ENCODE measurements around the gene PNMA8C.
"Not testable (repeated sequence)": the region's sequence is repeated elsewhere in the genome, so short reads cannot be mapped to it uniquely, and the experiment has no call there.

Gene PNMA8C

GRCh38 chr19:46446021-46446420 lies 17.3 kb upstream of the PNMA8C start:
- DNase-seq: no peak

- DNase-seq: no peak
These were observed 14.2 kb upstream of the PNMA8C start for GRCh38 chr19:46442808-46443450.

GRCh38 chr19:46441866-46442265 lies 13.1 kb upstream of the PNMA8C start:
- DNase-seq: no peak

- DNase-seq: not testable (repeated sequence)
These were observed 7.0 kb upstream of the PNMA8C start for GRCh38 chr19:46435689-46436088.

- DNase-seq: no peak
These were observed 6.3 kb upstream of the PNMA8C start for GRCh38 chr19:46435009-46435408.

- DNase-seq: not testable (repeated sequence)
These were observed 4.7 kb upstream of the PNMA8C start for GRCh38 chr19:46433470-46433869.

GRCh38 chr19:46431824-46432223 lies 3.1 kb upstream of the PNMA8C start:
- DNase-seq: no peak

GRCh38 chr19:46429999-46430398 lies 1.3 kb upstream of the PNMA8C start:
- DNase-seq: no peak

- no peak for DNase-seq
These were observed 1.2 kb downstream of the PNMA8C start for GRCh38 chr19:46427518-46428045.

- no peak for DNase-seq
These were observed 2.1 kb downstream of the PNMA8C start for GRCh38 chr19:46426506-46427162.

GRCh38 chr19:46426035-46426505 lies 2.7 kb downstream of the PNMA8C start:
- DNase-seq: no peak

- no peak for DNase-seq
These were observed 5.5 kb downstream of the PNMA8C start for GRCh38 chr19:46423188-46423587.

GRCh38 chr19:46422344-46422743 lies 6.4 kb downstream of the PNMA8C start:
- DNase-seq: no peak

GRCh38 chr19:46420056-46420455 lies 8.7 kb downstream of the PNMA8C start:
- no peak for DNase-seq

GRCh38 chr19:46415804-46416709 lies 12.7 kb downstream of the PNMA8C start:
- not testable (repeated sequence) for DNase-seq

GRCh38 chr19:46414899-46415298 lies 13.8 kb downstream of the PNMA8C start:
- DNase-seq: not testable (repeated sequence)

- DNase-seq: no peak
These were observed 15.3 kb downstream of the PNMA8C start, which contains the start of gene CCDC8 for GRCh38 chr19:46413262-46414031. Gene CCDC8, minus strand, starts transcription at chr19:46413564. Its CDS starts 754 bp downstream, at chr19:46412810.

GRCh38 chr19:46412650-46413261 lies 16.0 kb downstream of the PNMA8C start:
- no peak for DNase-seq

- no peak for DNase-seq
These were observed 16.6 kb downstream of the PNMA8C start for GRCh38 chr19:46411925-46412649.

GRCh38 chr19:46411088-46411924 lies 17.4 kb downstream of the PNMA8C start:
- DNase-seq: no peak
